ENCODE data around the gene CPEB4. TPM values are rescaled to one million over a fixed set of nuclear protein-coding genes. Genes with fewer than 3 reads are reported as not detected.

CPEB4 gene
- total and polyA plus RNA-seq, 9 of the 15 experiments (the other 6 are each of a cell fraction or from before 2014, with no cell fraction given): 7.4 to 21.3 (median 12.4) TPM

GRCh38 chr5:173859408-173860159 is 28.6 kb upstream of the CPEB4 start (continued):
- TF ChIP-seq, protein P1, sequence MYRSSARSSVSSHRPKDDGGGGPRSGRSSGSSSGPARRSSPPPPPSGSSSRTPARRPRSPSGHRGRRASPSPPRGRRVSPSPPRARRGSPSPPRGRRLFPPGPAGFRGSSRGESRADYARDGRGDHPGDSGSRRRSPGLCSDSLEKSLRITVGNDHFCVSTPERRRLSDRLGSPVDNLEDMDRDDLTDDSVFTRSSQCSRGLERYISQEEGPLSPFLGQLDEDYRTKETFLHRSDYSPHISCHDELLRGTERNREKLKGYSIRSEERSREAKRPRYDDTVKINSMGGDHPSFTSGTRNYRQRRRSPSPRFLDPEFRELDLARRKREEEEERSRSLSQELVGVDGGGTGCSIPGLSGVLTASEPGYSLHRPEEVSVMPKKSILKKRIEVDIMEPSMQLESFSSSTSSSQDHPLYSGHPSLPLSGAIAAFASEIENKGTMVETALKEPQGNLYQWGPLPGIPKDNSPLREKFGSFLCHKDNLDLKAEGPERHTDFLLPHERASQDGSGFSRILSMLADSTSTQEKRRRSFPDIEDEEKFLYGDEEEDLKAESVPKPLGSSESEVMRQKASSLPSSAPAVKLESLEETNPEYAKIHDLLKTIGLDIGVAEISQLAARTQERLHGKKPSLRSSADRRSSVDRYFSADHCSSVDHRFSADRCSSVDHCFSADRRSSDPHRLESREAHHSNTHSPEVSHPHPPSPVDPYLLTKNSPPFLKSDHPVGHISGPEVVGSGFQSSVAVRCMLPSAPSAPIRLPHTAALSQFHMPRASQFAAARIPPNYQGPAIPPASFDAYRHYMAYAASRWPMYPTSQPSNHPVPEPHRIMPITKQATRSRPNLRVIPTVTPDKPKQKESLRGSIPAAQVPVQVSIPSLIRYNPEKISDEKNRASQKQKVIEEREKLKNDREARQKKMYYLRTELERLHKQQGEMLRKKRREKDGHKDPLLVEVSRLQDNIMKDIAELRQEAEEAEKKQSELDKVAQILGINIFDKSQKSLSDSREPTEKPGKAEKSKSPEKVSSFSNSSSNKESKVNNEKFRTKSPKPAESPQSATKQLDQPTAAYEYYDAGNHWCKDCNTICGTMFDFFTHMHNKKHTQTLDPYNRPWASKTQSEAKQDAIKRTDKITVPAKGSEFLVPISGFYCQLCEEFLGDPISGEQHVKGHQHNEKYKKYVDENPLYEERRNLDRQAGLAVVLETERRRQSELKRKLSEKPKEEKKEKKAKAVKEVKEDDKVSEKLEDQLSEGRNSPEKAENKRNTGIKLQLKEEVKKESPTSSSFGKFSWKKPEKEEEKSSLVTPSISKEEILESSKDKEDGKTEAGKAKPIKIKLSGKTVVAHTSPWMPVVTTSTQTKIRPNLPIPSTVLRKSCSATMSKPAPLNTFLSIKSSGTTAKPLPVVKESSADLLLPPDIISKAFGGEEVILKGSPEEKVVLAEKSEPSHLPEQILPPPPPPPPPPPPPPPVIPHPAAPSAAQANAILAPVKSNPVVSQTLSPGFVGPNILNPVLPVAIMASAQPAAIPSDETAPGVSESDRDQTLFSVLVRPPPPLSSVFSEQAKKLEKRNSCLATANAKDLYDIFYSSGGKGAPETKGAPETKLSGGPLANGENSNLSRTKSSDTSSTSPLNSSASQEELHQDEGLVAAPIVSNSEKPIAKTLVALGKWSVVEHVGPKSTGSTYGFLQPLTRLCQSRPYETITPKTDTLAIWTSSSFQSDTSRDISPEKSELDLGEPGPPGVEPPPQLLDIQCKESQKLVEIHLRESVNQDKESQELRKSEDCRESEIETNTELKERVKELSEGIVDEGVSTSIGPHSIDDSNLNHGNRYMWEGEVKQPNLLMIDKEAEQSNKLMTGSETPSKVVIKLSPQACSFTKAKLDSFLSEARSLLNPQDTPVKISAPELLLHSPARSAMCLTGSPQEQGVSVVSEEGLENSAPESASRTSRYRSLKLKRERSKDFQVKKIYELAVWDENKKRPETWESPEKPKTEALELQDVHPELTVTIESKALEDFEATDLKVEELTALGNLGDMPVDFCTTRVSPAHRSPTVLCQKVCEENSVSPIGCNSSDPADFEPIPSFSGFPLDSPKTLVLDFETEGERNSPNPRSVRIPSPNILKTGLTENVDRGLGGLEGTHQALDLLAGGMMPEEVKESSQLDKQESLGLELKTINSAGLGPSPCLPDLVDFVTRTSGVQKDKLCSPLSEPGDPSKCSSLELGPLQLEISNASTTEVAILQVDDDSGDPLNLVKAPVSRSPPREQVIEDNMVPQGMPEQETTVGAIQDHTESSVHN (IDR thresholded peaks at IDR 0.05; ENCODE audit: borderline replicate concordance in 1 of 2, low read depth in 1 of 2): no peak
- TF ChIP-seq ZNF699 (CRISPR knock-in tag; IDR thresholded peaks at IDR 0.05; ENCODE audit: insufficient replicate concordance) (no peak), ZNF165 (CRISPR knock-in tag; IDR thresholded peaks at IDR 0.05; ENCODE audit: borderline replicate concordance) (no peak), SIN3B (IDR thresholded peaks at IDR 0.05; ENCODE audit: low read depth) (no peak), SMARCC2 (IDR thresholded peaks at IDR 0.05; ENCODE audit: low read depth) (no peak), IRF1 (CRISPR knock-in tag; IDR thresholded peaks at IDR 0.05; ENCODE audit: borderline replicate concordance) (no peak), ZNF239 (CRISPR knock-in tag; IDR thresholded peaks at IDR 0.05) (no peak), CBFA2T2 (conservative IDR thresholded peaks at IDR 0.05) (0 out of 2 replicates have a peak, but pooled peaks have one; percentile 18), EP300 (IDR thresholded peaks at IDR 0.05; ENCODE audit: low read length) (no peak), JUND (IDR thresholded peaks at IDR 0.05; ENCODE audit: borderline replicate concordance, low read depth, low read length) (peak; percentile 64; the same call in 1 of the 2 replicates), JUND (tag; IDR thresholded peaks at IDR 0.05; ENCODE audit: borderline replicate concordance, low read depth, low read length) (no peak), ZNF830 (CRISPR knock-in tag; IDR thresholded peaks at IDR 0.05) (no peak)
- TF ChIP-seq, protein P2, sequence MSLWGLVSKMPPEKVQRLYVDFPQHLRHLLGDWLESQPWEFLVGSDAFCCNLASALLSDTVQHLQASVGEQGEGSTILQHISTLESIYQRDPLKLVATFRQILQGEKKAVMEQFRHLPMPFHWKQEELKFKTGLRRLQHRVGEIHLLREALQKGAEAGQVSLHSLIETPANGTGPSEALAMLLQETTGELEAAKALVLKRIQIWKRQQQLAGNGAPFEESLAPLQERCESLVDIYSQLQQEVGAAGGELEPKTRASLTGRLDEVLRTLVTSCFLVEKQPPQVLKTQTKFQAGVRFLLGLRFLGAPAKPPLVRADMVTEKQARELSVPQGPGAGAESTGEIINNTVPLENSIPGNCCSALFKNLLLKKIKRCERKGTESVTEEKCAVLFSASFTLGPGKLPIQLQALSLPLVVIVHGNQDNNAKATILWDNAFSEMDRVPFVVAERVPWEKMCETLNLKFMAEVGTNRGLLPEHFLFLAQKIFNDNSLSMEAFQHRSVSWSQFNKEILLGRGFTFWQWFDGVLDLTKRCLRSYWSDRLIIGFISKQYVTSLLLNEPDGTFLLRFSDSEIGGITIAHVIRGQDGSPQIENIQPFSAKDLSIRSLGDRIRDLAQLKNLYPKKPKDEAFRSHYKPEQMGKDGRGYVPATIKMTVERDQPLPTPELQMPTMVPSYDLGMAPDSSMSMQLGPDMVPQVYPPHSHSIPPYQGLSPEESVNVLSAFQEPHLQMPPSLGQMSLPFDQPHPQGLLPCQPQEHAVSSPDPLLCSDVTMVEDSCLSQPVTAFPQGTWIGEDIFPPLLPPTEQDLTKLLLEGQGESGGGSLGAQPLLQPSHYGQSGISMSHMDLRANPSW (CRISPR knock-in tag; IDR thresholded peaks at IDR 0.05): no peak; the same call in 1 of the 2 replicates
